HG03064 (cell line): Measurements from ENCODE around the gene ZNF74.

Source experiments
- ATAC-seq: cut with Tn5 transposase; IDR thresholded peaks from one replicate; pipeline ENCODE4 v1.9.1; 2021; ENCODE audit warnings: low read depth; ENCODE audit not compliant: unreplicated experiment

ZNF74 gene

GRCh38 chr22:20430720-20431510 lies 37.0 kb downstream of the ZNF74 start:
- ATAC-seq: no peak

- ATAC-seq: no peak
Observed at GRCh38 chr22:20431511-20432192, 37.7 kb downstream of the ZNF74 start.

DNA sequence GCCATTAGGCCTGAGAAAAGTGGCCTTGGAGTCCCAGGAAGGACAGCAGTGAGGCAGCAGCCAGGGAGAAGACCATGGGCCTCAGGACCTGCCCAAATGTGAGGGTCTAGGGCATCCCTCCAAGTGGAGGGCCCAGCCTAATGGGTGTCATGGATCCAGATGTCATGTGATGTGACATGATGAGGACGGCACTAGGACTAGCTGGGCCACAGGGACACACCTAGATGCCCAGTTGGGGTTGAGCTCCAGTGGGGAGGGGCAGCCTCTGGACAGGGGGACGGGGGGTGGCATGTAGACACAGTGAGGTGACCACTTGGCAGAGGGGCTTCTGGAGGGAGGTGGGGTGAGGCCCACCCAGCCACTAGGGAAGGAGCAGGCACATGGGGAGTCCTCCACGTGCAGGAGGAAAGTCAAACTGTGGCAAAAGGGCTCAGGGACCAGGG lies 38.3 kb downstream of the ZNF74 start:
- ATAC-seq: no peak

DNA sequence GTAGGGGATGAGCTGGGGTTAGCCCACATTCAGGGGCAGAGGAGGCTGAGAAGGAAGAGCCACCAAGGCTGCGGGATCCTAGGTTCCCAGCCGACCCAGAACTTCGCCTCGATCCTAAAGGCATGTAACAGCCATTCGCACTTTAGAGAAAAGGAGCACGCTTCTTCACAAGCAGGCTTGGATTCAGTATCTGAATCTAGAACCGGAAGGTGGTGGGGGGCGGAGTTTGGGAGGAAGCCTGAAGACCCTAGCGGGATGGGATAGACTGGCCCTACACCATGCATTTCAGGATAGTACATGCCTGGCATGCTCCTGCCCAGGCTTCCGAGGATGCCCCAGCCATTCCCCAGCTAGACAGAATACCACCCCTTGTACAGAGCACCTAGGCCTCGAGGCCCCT lies 39.2 kb downstream of the ZNF74 start:
- ATAC-seq: no peak

DNA sequence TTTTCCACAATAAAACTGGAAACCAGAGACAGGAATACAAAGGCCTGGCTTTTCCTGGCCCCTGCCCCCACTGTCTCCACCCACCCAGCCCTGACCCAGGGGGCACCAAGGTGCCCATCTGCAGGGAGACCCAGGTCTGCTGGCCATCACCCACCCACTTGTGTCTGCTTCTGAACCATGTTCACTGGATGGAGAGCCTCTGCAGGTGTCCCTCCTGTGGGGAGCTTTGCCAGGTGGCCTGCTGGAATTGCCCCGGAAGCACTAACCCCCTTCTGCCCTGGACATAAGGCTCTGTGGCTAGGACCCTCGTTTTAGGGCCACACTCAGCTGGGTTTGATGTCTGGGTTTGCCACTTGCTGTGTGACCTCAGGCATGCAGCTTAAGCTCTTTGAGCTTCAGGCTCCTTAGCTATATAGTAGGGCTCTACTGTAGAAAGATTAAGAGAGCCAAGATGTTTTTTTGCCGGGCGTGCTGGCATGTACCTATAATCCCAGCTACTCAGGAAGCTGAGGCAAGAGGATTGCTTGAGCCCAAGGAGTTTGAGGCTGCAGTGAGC lies 39.8 kb downstream of the ZNF74 start:
- ATAC-seq: no peak

DNA sequence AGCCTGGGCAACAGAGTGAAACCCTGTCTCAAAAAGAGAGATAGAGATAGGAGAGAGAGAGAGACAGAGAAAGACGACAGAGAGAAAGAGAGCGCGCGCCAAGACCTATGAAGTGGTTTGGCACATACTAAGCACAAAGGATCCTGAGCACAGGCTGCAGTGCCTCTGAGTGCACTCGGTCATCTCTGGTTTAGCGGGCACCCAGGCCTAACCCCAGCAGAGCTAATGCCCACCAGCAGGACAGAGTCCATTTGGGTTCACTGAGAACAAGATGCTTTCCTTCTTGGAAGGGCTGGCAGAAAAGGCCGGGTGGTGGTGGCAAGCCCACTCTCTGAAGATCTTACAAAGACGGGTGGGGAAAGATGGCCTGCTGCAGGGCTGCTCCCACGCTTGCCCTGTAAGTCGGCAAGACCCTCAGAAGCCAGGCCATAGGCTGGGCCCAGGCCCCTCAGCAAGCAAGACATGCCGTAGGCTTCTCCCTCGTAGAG lies 40.4 kb downstream of the ZNF74 start:
- no peak for ATAC-seq

GRCh38 chr22:20434773-20435172 lies 40.8 kb downstream of the ZNF74 start:
- ATAC-seq: no peak

- no peak for ATAC-seq
Observed at GRCh38 chr22:20435436-20436306, 41.7 kb downstream of the ZNF74 start.

- ATAC-seq: no peak
Observed at GRCh38 chr22:20436307-20436767, 42.4 kb downstream of the ZNF74 start.

DNA sequence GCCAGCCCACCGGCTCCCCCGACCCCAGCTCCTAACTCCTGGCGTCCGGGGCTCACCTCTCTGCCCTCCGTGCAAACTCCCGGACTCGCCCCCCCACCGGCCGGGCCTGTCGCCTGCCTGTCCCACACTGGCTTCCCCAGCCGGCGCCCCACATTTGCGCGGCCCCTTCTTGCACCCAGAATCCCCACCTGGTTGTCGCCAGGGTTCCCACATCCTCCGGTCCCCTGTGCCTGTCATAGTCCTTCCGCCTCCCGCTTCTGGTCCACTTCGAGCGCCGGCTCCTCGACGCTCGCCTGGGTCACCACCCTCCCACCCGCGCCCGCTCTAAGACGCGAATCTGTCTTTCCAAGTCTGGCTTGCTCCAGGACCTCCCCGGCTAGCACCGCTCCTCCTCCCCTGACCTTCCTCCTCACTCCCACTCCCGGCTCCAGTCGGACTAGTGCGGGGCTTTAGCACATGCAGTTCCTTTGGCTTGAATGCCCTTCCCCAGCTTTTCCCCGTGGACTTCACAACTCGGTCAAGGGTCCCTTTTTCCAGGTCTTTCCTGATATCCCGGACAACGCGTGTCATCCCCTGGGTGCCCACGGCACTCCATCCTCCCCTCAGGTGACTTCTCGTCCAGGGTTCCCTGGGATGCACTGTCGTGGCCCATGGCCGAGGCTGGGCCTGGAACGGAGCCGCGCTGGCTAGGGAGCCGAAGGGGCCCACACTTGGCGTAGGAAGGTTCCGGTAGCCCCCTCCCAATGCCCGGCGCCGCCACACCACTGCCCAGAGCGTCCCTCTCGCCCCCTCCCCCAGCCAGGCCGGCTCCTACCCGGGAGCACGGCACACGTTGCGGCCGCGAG lies 43.0 kb downstream of the ZNF74 start:
- ATAC-seq: no peak

GRCh38 chr22:20437613-20438426 lies 43.9 kb downstream of the ZNF74 start, which contains the start of gene SCARF2:
SCARF2 (minus strand) TSS chr22:20437825; CDS start chr22:20437754, 71 bp downstream.
- ATAC-seq: no peak

GRCh38 chr22:20438427-20438677 lies 44.4 kb downstream of the ZNF74 start:
- no peak for ATAC-seq

- ATAC-seq: no peak
Observed at GRCh38 chr22:20438678-20439492, 44.9 kb downstream of the ZNF74 start.

- no peak for ATAC-seq
Observed at GRCh38 chr22:20439556-20439927, 45.6 kb downstream of the ZNF74 start.

DNA sequence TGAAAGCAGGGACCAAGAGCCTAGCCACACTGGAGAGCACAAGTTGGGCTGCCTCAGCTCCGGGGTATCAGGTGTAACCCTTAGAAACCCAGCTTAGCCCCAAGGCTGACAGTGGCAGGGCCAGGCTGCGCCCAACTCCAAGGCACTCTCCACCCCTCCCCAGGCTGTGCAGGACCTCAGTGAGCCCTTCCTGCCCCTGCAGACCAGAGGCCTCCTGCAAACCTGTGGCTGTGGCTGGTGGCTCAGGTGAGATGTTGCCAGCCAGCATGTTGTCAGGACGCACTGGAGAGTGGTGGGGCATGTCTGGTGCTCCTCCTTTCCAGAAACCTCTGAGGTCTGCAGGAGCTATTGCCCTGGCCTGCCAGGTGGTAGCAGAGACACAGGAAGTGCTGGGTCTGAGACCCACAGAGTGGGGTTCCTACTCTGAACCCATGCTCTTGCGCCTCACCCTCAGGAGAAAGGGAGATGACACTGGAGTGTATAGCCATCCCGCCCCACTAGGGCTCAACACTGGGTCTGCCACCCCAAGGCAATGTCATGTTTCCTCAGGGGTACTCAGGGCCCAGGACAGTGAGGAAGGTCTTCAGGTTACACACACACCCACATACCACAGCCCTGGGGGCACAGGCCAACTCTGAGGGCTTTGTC lies 46.1 kb downstream of the ZNF74 start:
- no peak for ATAC-seq

DNA sequence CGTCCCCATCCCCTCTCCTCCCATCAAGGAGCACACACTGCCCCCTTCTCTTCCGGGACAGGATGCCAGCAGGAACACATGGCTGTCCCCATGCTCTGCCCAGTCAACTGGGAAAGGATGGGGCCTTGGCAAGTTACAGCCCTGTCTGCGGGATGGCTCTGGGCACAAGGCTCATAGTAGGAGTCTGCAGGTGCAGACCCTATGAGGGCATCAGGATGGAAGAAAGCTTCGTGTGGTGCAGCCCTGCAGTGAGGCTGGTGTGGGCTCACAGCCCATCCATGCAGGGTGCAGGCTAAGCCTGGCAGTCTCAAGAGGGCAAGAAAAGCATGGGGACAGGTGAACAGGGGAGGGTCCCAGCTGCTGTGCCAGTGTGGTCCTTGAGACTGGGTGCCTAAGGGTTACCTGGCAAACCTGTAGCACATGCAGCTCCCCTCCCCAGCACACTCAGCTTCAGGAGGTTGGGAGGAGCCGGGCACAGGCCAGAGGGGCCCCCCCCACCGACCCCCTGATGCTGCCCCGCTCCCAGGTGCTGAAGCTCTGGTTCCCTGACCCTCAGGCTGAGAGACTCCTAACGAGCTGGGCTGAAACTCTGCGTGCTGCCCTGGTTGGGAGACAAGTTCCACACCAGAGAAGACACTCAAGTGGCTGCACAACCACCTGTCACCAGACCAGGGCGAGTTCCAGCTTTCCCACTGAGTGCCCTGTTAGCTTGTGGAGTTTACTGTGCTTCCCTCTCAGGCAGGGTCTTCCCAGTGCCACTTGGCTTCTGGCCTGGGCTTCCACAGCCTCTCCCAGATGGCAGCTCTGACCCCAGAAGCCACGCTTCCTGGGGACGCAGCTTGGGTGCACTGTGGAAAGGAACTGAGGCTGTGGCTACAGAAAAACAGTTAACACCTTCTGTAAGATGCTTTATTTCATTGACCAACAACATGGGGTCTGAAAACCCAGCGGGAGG lies 47.0 kb downstream of the ZNF74 start:
- no peak for ATAC-seq
